ENCODE results near the gene SPAG17. TPM values are rescaled to one million over a fixed set of nuclear protein-coding genes. Genes with fewer than 3 reads are reported as not detected.

SPAG17 gene
- total RNA-seq, 1 donor from 2014 or later = 1.9 TPM

GRCh38 chr1:117970252-117970651 is 214.8 kb downstream of the SPAG17 start:
- no peak overlapping the region for H3K4me3 ChIP-seq (ENCODE audit: insufficient read depth, low read depth, low read length)
- H3K36me3 ChIP-seq (ENCODE audit: insufficient read depth, low read length) = no peaks in the 10 kb centered on the region
- Mint-ChIP-seq H3K4me1 (ENCODE audit: low read depth, unreplicated experiment) (peaks cover 4% of the 10 kb centered on the region), H3K36me3 (ENCODE audit: low read depth, unreplicated experiment) (no peaks in the 10 kb centered on the region), H3K27me3 (ENCODE audit: low read depth, unreplicated experiment) (no peaks in the 10 kb centered on the region), H3K9me3 (ENCODE audit: unreplicated experiment) (no peaks in the 10 kb centered on the region), H3K27ac (ENCODE audit: unreplicated experiment) (no peak overlapping the region), H3K4me3 (ENCODE audit: unreplicated experiment) (no peak overlapping the region)
- no peak for FAIRE-seq
- H3K4me1 ChIP-seq (ENCODE audit: insufficient read depth, low read length) = no peaks in the 10 kb centered on the region
- no peaks in the 10 kb centered on the region for H3K79me2 ChIP-seq (ENCODE audit: insufficient read depth, low read length)
- H3K4me2 ChIP-seq (ENCODE audit: low read length) = no peak overlapping the region
- no peak for DNase-seq (ENCODE audit: low read depth)
- H3K27me3 ChIP-seq (ENCODE audit: insufficient read depth, low read length) = no peaks in the 10 kb centered on the region
- no peak overlapping the region for H3K9ac ChIP-seq (ENCODE audit: low read length)
- no peaks in the 10 kb centered on the region for H4K20me1 ChIP-seq (ENCODE audit: insufficient read depth, low read length)
- TF ChIP-seq EZH2 (IDR thresholded peaks at IDR 0.05; ENCODE audit: insufficient read depth, low read length) (no peak), CTCF (IDR thresholded peaks at IDR 0.05; ENCODE audit: insufficient read depth, low read depth, low read length) (no peak)
- no peaks in the 10 kb centered on the region for H3K9me3 ChIP-seq (ENCODE audit: insufficient read depth, low read depth, low read length)
- H2AFZ ChIP-seq (ENCODE audit: low read depth, low read length) = no peak overlapping the region
- no peak overlapping the region for H3K27ac ChIP-seq (ENCODE audit: low read depth, low read length)

GRCh38 chr1:117967881-117968280 is 217.1 kb downstream of the SPAG17 start:
- Histone ChIP-seq H3K9ac (ENCODE audit: low read length) (no peak overlapping the region), H4K20me1 (ENCODE audit: insufficient read depth, low read length) (no peaks in the 10 kb centered on the region), H3K4me2 (ENCODE audit: low read length) (no peak overlapping the region), H3K4me3 (ENCODE audit: insufficient read depth, low read depth, low read length) (no peak overlapping the region), H3K36me3 (ENCODE audit: insufficient read depth, low read length) (no peaks in the 10 kb centered on the region), H3K27me3 (ENCODE audit: insufficient read depth, low read length) (no peaks in the 10 kb centered on the region), H3K4me1 (ENCODE audit: insufficient read depth, low read length) (no peaks in the 10 kb centered on the region), H3K27ac (ENCODE audit: low read depth, low read length) (no peak overlapping the region), H2AFZ (ENCODE audit: low read depth, low read length) (no peak overlapping the region), H3K79me2 (ENCODE audit: insufficient read depth, low read length) (no peaks in the 10 kb centered on the region), H3K9me3 (ENCODE audit: insufficient read depth, low read depth, low read length) (no peaks in the 10 kb centered on the region)
- Mint-ChIP-seq H3K9me3 (ENCODE audit: unreplicated experiment) (no peaks in the 10 kb centered on the region), H3K36me3 (ENCODE audit: low read depth, unreplicated experiment) (no peaks in the 10 kb centered on the region), H3K27me3 (ENCODE audit: low read depth, unreplicated experiment) (no peaks in the 10 kb centered on the region), H3K4me3 (ENCODE audit: unreplicated experiment) (no peak overlapping the region), H3K27ac (ENCODE audit: unreplicated experiment) (no peak overlapping the region), H3K4me1 (ENCODE audit: low read depth, unreplicated experiment) (peaks cover 4% of the 10 kb centered on the region)
- TF ChIP-seq CTCF (IDR thresholded peaks at IDR 0.05; ENCODE audit: insufficient read depth, low read depth, low read length) = no peak
- TF ChIP-seq EZH2 (IDR thresholded peaks at IDR 0.05; ENCODE audit: insufficient read depth, low read length) = no peak
- DNase-seq (ENCODE audit: low read depth) (peak; percentile 30), FAIRE-seq (no peak)

GRCh38 chr1:117967477-117967876 is 217.6 kb downstream of the SPAG17 start:
- Histone ChIP-seq H3K4me3 (ENCODE audit: insufficient read depth, low read depth, low read length) (no peak overlapping the region), H3K4me1 (ENCODE audit: insufficient read depth, low read length) (no peaks in the 10 kb centered on the region), H2AFZ (ENCODE audit: low read depth, low read length) (no peak overlapping the region), H3K27ac (ENCODE audit: low read depth, low read length) (no peak overlapping the region), H3K36me3 (ENCODE audit: insufficient read depth, low read length) (no peaks in the 10 kb centered on the region), H3K9ac (ENCODE audit: low read length) (no peak overlapping the region), H3K9me3 (ENCODE audit: insufficient read depth, low read depth, low read length) (no peaks in the 10 kb centered on the region), H3K4me2 (ENCODE audit: low read length) (no peak overlapping the region), H4K20me1 (ENCODE audit: insufficient read depth, low read length) (no peaks in the 10 kb centered on the region), H3K79me2 (ENCODE audit: insufficient read depth, low read length) (no peaks in the 10 kb centered on the region), H3K27me3 (ENCODE audit: insufficient read depth, low read length) (no peaks in the 10 kb centered on the region)
- H3K4me1 Mint-ChIP-seq (ENCODE audit: low read depth, unreplicated experiment) = peaks cover 4% of the 10 kb centered on the region
- H3K4me3 Mint-ChIP-seq (ENCODE audit: unreplicated experiment) = no peak overlapping the region
- DNase-seq (ENCODE audit: low read depth) (peak; percentile 46), FAIRE-seq (no peak)
- peak; percentile 14 for TF ChIP-seq CTCF (IDR thresholded peaks at IDR 0.05; ENCODE audit: insufficient read depth, low read depth, low read length)
- TF ChIP-seq EZH2 (IDR thresholded peaks at IDR 0.05; ENCODE audit: insufficient read depth, low read length) = no peak
- no peak overlapping the region for H3K27ac Mint-ChIP-seq (ENCODE audit: unreplicated experiment)
- H3K27me3 Mint-ChIP-seq (ENCODE audit: low read depth, unreplicated experiment) = no peaks in the 10 kb centered on the region
- no peaks in the 10 kb centered on the region for H3K36me3 Mint-ChIP-seq (ENCODE audit: low read depth, unreplicated experiment)
- no peaks in the 10 kb centered on the region for H3K9me3 Mint-ChIP-seq (ENCODE audit: unreplicated experiment)

All from astrocyte (in vitro differentiated cells and primary cell).